Mammary microvascular endothelial cell (primary cell): Measurements from ENCODE around the gene TMEM62. TPM values are rescaled to one million over a fixed set of nuclear protein-coding genes. Genes with fewer than 3 reads are reported as not detected.

Experiments
- total RNA-seq: library from RNA; depleted of rRNA; stranded (reverse); fragments of >200 nt; gene quantifications from 2 replicates; pipeline ENCODE4 v1.2.3, GENCODE V29; 2015

The TMEM62 gene
- 18.9 and 20.4 TPM in 2 replicates for total RNA-seq

DNA sequence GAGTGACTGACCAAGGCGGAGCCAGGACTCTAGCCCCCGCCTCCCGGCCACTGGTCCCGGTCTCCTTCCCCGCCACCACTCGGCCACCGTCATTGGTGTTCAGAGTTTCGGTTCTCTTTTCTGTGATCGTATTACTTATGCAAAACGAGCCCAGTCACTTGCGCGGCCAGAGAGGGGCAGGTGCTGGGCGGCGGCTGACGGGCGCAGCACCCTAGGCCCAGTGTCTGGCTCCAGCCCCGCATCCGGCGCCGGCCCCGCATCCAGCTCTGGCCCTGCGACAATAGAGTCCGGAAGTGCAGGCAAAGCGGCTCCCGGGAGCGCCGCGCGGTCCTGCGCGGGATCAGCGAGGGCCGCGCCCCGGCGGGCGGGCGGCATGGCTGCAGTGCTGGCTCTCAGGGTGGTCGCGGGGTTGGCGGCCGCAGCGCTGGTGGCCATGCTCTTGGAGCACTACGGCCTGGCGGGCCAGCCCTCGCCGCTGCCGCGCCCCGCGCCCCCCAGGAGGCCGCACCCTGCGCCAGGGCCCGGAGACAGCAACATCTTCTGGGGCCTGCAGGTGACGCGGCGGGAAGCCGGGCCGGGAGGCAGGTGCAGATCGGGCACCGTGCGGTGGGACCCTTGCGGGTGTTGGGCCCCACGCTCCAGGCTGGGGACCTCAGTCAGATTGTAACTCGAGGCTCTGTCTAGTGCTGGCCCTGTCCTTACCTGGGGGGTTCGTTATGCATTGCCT lies at the start of gene TMEM62:
TSS of gene TMEM62 (plus strand) at position 157 of the 727 bp plus-strand sequence. CDS start at position 374, 217 bp downstream.

DNA sequence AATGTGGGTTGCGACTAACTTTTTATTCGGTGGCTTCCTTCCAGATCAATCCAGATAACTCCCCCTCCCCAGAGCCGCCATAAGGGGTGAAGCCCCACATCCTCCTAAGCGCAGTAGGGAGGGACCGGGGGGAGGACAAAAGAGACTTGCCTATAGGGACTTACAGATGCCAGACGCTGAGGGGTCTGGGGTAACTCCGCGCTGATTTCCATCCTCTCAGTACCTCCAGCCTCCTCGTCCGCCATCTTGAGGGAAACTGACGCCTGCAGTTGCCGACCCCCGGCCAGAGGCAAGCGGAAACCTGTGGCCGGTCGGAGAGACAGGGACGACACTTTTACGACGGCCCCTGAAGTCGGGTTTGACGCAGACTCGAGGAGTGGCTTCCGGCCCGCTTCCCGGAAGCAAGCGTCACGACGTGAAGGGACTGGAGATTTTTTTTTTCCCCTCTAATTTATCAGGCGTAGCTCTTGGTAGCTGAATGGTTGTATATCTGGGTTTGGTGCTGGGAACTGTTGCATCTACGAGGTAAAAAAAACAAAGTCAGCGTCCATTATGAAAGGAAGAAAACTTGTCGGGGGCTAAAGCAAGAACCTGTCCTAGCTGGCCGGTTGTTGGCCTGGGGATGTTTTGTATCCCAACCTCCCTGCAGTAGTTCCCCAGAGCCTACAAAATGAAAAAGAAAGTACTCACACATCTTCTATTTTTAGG lies 27.5 kb upstream of the TMEM62 start, which contains the start of gene UBR1:
TSS of gene UBR1 (minus strand) at position 261 of the 708 bp plus-strand sequence. CDS start at position 245, 16 bp downstream.

GRCh38 chr15:43185157-43186002 lies 52.0 kb downstream of the TMEM62 start, which contains the start of gene CCNDBP1:
CCNDBP1 (plus strand) TSS chr15:43185403; CDS start chr15:43185499, 96 bp downstream.

GRCh38 chr15:43220991-43221403 lies 87.6 kb downstream of the TMEM62 start, which contains the start of gene EPB42:
EPB42 (minus strand) TSS chr15:43221018; CDS start chr15:43220825, 193 bp downstream.

Other genes starting within 250 kb of the TMEM62 start
- 5.9 and 6.5 TPM in 2 replicates for gene TTBK2, start 212.8 kb upstream of the TMEM62 start, total RNA-seq
- 20.7 and 21.0 TPM in 2 replicates for gene UBR1, start 27.5 kb upstream of the TMEM62 start, total RNA-seq
- 55.0 and 59.1 TPM in 2 replicates for gene CCNDBP1, start 51.8 kb downstream of the TMEM62 start, total RNA-seq
- not detected in 2 replicates for gene EPB42, start 87.4 kb downstream of the TMEM62 start, total RNA-seq
- not detected in 2 replicates for gene TGM5, start 133.3 kb downstream of the TMEM62 start, total RNA-seq
- gene TGM7, start 168.7 kb downstream of the TMEM62 start, total RNA-seq, result not detected in 2 replicates
- 4.5 and 5.4 TPM in 2 replicates for gene LCMT2, start 197.0 kb downstream of the TMEM62 start, total RNA-seq
- gene ZSCAN29, start 237.5 kb downstream of the TMEM62 start, total RNA-seq, result 5.8 and 7.2 TPM in 2 replicates
- 13.9 and 15.9 TPM in 2 replicates for gene TUBGCP4, start 237.5 kb downstream of the TMEM62 start, total RNA-seq